Stimulated activated CD4-positive, alpha-beta T cell treated with anti-CD3 and anti-CD28 coated beads, Interleukin-2, amount 100 ng/mL, for 4 hours (primary cell): ENCODE results near the gene HIBCH.
"Not testable (repeated sequence)": the region's sequence is repeated elsewhere in the genome, so short reads cannot be mapped to it uniquely, and the experiment has no call there.

ENCODE experiments used
- DNase-seq: peaks from one replicate; pipeline ENCODE4 v3.0.0-alpha.2; 2020; ENCODE audit warnings: low read depth

Gene HIBCH

GRCh38 chr2:190186238-190186637, 133.4 kb downstream of the HIBCH start:
- DNase-seq = no peak

- DNase-seq = no peak
Measured at GRCh38 chr2:190185380-190185779, 134.2 kb downstream of the HIBCH start.

- DNase-seq = no peak
Measured at GRCh38 chr2:190184460-190184859, 135.2 kb downstream of the HIBCH start.

GRCh38 chr2:190183539-190183938, 136.1 kb downstream of the HIBCH start:
- no peak for DNase-seq

- no peak for DNase-seq
Measured at GRCh38 chr2:190182071-190182524, 137.5 kb downstream of the HIBCH start.

GRCh38 chr2:190181123-190181669, 138.4 kb downstream of the HIBCH start:
- no peak for DNase-seq

- no peak for DNase-seq
Measured at GRCh38 chr2:190180313-190181122, 139.1 kb downstream of the HIBCH start.

GRCh38 chr2:190179754-190180312, 139.8 kb downstream of the HIBCH start:
- no peak for DNase-seq

GRCh38 chr2:190178066-190178722, 141.4 kb downstream of the HIBCH start:
- no peak for DNase-seq

GRCh38 chr2:190177249-190178040, 142.2 kb downstream of the HIBCH start:
- no peak for DNase-seq

- DNase-seq = no peak
Measured at GRCh38 chr2:190173392-190173791, 146.2 kb downstream of the HIBCH start.

- no peak for DNase-seq
Measured at GRCh38 chr2:190170673-190171072, 149.0 kb downstream of the HIBCH start.

GRCh38 chr2:190169221-190170072, 150.2 kb downstream of the HIBCH start:
- no peak for DNase-seq

- no peak for DNase-seq
Measured at GRCh38 chr2:190167702-190168101, 151.9 kb downstream of the HIBCH start.

- DNase-seq = no peak
Measured at GRCh38 chr2:190165491-190165890, 154.1 kb downstream of the HIBCH start.

- DNase-seq = no peak
Measured at GRCh38 chr2:190162851-190163250, 156.8 kb downstream of the HIBCH start.

- DNase-seq = no peak
Measured at GRCh38 chr2:190159453-190159852, 160.2 kb downstream of the HIBCH start.

GRCh38 chr2:190158798-190159434, 160.7 kb downstream of the HIBCH start:
- DNase-seq = no peak

GRCh38 chr2:190157613-190158528, 161.8 kb downstream of the HIBCH start:
- DNase-seq = not testable (repeated sequence)
